KBM-7 (cell line): Measurements from ENCODE around the gene HS6ST1.

Experiments used
- DNase-seq: peaks from one replicate; pipeline ENCODE4 v3.0.0-alpha.2; 2015
- in situ Hi-C: fragments of 300-500 bp; cut with MboI; formaldehyde crosslinking; loops from 2 replicates; pipeline ENCODE4 v1.14.3; 2020; ENCODE audit warnings: low sequenced_read_pairs, low pct_unique_long_range_greater_than_20kb, mixed read lengths

Gene HS6ST1

DNA sequence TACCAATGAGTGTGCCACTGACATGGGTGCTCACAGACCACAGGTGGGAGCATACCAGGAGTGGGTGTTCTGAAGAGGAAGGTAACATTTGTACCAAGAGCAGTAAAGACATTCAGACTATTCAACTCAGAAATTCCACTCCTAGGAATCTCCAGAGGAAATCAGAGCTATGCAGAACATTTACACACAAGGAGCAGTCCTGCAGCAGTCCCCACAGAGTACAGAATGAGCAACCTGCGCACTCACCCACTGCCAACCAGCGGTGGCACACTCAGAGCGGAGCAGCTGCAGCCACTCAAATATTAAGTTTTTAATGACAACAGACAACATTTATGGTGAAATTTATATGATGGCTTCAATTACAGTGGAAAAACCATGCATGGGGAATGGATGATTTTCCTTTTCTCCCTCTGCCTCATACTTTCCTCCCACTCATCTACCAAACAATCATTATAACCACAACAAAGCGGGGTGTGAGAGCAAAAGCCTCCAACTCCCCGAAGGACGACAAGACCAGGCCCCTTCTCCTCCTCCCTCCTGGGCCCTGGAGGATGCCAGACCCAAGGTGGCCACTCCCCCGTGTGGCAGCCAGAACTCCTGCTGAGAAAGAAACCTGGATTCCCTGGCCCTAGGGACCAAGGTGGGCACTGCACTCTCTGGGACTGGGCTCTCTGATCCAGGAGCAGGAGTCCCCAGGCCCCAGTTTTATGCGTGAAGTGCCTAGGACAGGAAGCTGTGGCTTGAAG lies 5.4 kb downstream of the HS6ST1 start:
- DNase-seq = peak; percentile 32
- in situ Hi-C loops = no loop called here

DNA sequence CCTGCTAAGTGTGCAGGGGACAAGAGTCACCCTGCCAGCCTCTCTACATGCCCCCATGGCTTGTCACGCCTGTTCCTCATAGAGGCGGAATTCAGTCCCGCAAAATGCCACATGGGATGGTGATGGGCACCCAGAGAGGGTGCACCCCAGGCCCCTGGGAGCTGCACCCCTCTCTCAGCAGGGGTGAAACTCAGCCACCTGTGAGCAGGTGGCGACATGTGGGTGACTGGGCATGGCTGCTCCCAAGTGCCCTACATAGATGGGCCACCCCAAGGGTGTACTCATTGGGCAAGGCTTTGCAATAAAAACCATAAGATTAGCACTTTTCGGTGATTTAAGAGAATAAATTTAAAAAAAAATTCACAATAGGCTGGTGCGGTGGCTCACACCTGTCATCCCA lies 6.3 kb downstream of the HS6ST1 start:
- DNase-seq = no peak
- in situ Hi-C loops = no loop called here

DNA sequence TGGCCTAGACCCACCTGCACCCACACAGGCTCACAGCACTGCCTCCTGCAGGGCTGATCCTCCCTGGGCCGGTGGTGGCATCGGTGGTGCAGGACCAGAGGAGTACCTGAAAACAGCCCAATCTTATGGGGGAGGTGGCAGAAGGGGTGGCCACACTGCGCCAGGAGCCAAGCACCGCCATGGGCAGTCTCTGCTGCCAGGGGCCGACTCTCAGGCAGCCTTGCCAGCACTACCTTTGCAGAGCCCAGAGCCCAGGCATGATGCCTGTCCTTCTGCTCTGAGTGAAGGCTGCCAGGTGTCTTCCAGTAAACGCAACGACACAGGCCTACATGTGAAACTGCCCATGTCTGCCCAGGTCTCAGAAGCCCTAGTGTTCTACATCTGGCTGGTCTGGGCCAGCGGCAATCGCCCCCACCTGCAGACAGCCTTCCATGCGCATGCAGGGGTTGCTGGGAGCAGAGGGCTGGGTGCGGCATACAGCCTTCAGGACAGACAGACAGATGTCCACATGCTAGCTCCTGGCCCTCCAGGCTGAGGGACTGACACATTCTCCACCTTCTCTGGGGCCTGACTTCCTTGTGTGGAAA lies 6.8 kb downstream of the HS6ST1 start:
- in situ Hi-C loops = no loop called here

DNA sequence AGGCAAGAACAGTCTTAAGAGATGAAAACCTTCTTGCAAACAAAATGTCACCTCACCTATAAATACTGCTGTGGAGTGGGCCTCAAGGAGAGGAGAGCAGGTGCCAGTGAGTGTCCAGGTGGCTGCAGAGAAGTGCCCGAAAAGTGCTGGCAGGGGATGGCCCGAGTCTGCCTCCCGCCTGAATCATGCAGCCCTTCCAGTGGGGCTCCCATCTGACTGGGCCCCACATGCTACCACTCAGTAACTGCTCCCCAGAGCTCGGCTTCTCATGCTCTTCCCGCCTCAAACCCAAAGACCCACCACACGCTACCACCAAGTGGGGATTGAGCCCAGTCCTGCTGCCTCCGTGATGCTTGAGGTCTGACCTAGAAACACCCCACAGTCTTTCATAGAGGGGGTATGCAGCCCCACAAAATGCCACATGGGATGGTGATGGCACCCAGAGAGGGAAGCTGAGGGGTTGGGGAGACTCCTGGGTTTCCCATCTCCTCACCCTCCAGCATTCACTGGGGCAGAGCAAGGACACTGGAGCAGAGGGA lies 7.4 kb downstream of the HS6ST1 start:
- in situ Hi-C loops = no loop called here
- DNase-seq = no peak

More for the DNA sequence above, 6.8 kb downstream of the HS6ST1 start:
- DNase-seq = no peak

DNA sequence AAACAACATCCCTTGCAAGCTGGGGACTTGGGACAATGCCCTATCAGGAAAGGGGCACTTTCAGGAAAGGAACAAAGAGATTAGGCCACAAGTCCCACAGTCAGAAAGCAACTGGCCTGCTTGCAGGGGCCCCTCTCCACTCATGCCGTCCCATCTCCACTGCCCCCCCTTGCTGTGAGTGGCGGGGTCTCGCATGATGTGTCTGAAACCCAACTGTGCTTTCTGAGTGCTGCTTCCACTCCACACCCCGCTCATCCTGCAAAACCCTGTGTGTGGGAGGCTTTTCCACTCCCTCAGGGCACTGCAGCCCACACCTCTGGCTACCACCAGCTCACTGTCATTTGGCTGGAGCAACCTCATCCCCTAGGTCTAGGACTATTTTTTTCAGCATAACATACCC lies 7.9 kb downstream of the HS6ST1 start:
- no peak for DNase-seq
- in situ Hi-C loops = no loop called here

DNA sequence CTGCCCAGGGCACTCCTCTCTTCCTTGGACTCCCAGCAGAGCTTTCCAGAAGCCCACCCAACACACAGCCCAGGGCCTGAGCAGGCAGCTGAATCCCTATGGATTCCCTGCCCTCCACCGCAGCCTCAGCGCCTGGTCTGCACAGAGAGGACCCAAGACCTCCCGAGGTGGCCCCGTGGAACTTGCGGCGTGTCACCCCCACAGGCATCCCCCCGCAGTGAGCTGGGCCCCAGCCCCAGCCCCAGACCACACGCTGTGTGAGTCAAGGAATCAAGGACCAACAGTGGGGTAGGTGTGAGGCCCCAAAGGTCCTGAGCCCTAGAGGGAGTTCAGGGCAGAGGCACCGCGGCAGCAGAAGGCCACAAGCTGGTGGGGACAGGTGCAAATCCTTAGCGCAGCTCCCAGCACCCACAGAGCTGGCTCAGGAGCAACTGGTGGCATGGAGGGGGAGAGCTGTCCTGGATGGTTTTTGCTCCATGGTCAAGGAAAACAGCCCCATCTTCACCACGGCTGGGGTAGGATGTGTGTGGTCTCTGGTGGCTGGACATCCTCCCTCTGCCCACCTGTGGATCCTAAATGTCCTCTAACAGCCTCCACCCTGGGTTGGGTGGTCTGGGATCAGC lies 8.5 kb downstream of the HS6ST1 start:
- in situ Hi-C loops = no loop called here
- no peak for DNase-seq

DNA sequence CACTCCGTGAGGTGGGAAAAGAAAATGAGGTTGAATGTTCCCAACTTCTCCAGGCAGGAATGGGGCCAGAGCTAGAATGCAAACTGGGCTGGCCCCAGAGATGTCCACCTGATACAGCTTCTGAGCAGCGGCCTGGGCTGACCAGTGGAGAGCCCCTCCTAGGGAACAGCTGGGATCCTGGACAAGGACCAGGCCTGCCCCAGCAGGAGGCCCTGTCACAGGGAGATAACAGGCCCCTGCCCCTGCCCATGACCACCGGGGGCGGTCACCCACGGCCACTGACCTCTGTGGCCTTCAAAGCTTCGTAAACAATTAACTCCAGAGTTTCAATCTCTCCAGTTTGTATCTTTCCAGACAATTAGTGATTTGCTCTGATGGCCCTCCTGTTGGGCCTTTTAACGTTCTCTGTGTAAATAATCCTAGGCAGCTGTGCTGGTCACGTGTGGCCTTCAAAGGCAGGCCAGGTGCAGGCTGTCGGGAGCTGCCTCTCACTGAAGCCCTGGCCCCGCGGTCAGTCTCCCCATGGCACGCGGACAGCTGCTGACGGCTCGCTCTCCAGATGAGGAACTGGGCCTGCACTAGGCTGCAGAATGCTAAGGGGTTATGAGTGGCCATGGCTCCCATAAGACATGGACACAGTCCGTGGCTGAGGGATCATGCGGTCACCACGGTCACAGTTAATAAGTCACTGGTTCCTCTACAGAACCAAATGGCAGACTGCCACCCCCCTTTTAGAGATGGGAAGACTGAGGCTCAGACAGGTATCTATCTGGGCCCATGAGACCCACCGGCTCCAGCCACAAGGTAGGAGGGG lies 9.2 kb downstream of the HS6ST1 start:
- in situ Hi-C loops = no loop called here
- DNase-seq = no peak

DNA sequence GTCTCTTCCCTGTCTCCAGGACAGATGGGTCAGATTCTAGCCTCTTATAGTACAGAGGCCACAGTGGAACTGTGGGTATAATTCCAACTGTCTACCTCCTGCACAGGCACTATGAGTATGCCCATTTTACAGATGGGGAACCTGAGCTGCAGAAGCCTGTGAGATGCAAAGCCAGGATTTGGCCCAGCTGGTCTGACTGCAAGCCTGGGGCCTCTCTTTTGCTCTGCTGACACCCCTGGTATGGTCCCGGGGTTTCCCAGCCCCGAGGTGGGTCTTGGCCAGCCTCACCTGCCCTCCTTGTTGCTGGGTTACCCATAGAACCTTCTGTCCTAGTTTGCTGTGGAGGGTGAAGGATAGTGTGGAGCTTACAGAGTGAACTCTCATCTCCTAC lies 9.8 kb downstream of the HS6ST1 start:
- in situ Hi-C loops = no loop called here
- no peak for DNase-seq

DNA sequence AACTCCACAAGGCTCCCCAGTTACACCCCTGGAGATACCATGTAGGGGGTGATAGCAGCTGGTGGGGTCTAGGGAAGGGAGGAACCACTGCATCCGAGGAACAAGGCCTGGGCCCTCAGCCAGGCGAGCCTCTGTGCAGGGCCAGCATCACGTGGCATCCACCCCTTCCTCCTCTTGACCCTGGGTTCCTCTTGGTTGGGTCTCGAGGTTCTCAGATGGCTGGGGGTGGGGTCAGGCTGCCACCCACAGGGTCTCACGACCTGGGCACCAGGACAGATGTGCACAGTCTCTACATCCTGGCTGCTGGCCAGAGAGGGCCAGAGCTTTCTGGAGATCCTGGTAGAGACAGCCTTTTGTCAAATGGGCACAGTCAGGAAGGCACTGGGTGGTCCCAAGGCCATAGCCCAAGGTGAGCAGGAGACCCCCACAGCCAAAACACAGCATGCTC lies 10.4 kb downstream of the HS6ST1 start:
- DNase-seq = no peak
- in situ Hi-C loops = no loop called here

DNA sequence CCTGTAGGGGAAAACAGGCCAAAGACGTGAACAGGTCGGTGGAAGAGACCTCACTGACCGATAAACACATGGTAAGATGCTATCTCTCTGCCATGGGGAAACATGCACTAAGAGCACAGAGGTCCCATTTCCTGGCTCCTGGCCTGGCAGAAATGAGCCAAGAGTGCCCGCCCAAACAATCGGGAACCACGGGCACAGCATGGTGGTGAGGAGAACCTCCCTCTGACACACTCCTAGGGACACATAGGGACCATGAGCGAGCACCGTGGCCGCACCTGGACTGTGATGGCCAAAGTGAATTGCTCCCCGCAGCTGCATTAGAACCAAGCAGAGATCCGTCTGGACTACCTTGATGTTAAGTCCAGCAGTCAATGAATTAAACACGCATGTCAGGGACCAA lies 11.1 kb downstream of the HS6ST1 start:
- in situ Hi-C loops = no loop called here
- no peak for DNase-seq

DNA sequence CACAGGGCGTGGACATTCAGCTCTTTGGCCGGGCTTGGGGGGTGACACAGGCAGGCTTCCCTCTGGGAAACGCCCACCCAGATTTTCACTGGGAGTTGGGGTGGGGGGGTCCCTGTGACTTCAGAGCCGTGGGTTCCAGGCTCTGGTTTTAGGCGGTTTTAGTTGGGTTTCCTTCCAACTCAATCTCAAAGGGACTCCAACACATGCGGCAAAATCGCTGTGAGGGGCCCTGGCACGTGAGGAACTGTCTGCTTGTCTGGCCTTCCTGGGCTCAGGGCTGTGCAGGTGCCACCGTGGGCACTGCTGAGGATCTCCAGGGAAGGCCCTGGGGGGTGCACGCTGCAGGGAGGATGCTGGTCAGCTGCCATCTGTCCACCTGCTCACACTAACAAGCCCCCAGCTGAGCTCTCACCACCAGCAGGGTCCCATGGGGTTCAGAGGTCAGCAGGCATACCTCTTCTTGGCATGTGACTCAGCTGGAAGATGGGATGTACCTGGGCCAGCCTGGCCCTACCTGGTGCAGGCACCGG lies 11.7 kb downstream of the HS6ST1 start:
- DNase-seq = no peak
- in situ Hi-C loops = no loop called here

DNA sequence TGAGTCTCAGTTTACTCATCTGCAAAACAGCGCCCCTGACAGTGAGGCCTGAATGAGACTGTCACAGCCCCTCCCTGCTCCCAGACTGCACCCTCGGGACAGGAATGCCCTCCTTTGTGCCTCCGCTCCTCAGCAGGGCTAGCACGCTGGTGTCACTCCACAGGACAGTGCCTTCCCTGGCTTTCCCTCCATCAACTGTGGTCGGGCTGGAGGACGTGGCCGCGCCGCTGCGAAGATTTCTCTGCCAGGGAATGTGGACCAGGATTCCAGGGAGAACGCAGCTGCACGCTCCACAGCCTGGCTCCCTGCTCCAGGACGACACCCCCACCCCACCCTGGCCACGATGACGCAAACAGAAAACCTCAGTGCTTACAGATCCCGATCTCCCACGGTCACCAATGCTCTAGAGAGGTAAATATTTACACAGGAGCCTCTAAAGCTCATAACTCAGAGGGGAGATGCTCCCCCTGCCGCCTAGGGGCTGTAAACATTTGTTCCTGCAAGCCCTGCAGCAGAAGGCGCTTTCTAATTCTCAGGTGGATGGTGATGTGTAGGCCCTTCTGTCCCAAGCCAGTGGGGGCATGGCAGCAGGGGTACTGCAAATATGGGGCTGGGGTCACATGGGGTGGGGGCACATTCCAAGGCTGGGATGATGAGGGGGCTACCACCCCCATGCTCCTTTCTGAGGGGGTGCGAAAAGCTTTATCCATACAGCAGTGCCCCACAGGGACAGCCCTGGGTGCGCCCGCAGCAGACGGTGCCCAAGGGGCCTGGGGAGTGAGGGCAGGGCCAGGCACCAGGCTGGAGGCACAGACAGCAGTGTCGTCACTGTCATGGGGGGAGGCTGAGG lies 12.4 kb downstream of the HS6ST1 start:
- no peak for DNase-seq
- in situ Hi-C loops = no loop called here

DNA sequence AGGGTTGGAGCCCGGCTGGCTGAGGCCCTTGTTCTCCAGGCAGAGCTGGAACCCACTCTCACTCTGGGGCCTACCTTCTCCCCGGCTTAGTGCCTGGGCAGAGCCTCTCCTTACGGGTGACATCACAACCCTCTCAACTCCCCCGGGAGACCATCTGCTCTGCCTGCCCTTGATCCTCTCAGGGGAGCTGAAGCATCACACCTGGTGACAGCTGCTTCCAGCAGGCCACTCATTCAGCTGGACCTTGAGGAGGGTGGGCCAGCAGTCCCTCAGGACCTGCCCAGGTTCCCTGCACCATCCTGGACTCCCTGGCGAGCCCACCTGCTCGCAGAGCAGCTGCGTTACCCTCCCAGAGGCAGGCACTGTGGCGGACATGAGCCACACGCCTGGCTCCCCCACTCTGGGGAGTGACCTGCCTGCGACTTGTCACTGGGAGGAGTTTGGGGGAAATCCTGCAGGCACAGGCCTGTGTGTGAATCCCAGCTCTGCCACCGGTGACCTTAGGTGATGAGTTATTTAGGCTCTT lies 13.1 kb downstream of the HS6ST1 start:
- no peak for DNase-seq
- in situ Hi-C loops = no loop called here

DNA sequence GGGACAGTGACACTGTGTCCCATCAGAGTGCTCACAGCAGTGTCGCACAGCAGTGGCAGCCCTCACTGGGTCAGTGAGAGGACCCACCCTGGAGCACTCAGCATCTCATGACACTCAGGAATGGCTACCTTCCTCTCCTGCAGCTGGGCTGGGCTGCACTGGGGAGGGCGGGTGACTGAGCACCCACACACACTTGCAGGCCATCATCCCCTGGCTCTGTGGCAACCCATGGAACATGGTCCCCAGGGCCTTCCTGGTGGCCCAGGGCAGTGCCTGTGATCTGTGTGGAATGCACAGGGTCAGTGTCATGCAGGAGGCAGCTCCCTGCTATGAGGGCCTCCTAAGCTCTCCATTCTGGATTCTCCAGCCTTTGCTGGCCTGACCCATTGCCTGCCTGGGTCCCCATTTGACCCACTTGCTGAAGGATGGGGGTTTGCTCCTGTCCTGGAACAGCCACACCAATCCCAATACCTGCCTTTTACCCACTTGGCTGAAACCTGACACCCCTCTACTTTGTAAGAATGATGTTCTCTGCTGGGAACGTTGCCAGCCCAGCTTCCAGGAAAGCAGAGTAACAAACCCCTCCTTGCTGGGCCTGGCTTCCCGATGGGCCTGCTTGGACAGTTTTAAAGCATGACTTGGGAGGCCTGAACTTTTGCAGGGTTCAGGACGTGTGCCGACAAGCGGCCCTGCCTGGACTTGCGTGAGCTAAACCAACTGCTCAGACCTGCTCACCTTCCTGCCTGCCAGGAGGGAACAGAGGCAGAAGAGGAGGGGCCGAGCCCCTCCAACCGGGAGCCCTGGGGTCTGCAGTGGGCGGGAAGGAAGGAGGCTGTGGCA lies 13.7 kb downstream of the HS6ST1 start:
- peak; percentile 35 for DNase-seq
- in situ Hi-C loops = no loop called here

DNA sequence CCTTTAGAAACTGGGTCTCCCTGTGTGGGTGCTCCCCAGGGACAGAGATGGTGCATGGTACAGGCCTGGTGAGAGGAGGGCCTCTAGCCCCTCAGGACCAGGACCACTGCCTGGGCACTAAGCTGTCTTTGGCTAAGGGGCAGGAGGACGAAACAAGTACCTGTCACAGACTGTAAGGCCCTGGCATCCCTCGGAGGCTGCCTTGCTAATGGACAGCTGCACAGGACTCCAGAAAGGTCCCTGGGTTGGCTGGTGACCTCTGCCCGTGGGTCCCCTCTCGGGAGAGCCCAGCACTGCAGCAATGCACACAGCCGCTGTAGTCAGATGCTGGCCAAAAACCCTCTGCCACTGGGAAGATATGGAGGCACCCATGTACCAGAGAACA lies 14.3 kb downstream of the HS6ST1 start:
- no peak for DNase-seq
- in situ Hi-C loops = no loop called here

DNA sequence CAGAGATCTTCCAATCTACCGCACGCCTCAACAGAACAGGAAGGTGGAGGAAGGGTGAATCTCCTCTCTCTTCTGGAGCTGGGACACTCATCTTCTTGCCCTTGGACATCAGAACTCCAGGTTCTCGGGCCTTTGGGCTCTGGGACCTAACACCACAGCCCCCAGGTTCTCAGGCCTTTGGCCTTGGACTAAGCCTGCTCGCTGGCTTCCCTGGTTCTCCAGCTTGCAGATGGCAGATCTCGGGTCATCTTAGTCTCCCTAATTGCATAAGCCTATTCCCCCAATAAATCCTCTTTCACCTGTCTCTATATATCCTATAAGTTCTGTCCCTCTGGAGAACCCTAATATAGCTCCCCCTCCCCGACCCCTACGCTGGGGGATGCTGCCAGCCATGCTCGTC lies 14.8 kb downstream of the HS6ST1 start:
- DNase-seq = no peak
- in situ Hi-C loops = no loop called here

DNA sequence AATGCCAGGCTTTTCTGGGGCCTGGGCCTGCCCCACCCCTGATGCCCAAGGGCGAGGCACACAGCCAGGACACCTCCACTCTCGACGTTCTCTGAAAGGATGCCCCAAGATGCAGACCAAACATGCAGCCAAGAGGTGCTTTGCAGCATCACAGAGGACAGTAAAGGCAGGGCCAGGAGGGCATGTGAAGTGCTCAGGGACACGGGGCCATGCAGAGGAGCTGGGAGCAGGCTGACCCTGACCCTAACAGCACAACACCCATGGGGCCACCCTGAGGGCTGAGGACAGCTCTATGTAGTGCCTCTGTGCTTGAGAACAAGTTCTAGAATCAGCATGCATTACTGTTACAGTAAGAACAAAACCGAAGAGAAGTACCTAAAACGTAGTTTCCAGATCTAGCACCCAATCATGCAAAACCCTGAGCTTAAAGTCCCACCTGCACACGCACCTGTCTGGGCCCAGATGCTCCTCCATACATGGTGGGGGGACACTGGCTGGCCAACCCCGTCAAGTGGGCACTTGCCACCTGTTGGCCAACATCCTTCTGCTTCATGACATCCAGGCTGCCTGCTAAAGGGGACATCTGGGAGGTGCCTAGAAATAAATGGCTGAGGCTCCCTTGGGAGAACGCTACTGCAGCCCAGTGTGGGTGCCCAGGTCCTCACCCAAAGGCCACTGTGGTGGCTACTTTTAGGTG lies 15.4 kb downstream of the HS6ST1 start:
- DNase-seq = no peak
- in situ Hi-C loops = no loop called here
